ENCODE measurements around the gene STOML1.

The STOML1 gene

DNA sequence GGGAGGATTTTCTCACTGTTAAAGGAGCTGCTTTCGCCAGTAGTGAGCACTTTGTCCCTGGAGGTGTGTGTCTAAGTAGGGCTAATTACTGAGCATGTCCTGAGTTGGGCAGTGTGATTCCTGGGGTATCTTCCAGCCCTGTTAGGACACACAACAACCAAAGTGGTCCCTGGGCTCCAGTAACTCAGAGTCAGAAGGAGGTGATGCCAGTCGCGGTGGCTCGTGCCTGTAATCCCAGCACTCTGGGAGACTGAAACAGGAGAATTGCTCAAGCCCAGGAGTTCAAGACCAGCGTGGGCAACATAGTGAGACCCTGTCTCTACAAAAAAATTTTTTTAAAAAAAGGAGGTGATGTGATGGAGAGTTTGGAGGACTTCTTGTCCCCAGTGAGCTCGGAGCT lies 40.0 kb upstream of the STOML1 start:
- Mint-ChIP-seq H3K36me3 (ENCODE audit: low read depth) (peaks cover 47% of the 10 kb centered on the region), H3K9me3 (no peaks in the 10 kb centered on the region), H3K4me1 (ENCODE audit: low read depth) (peaks cover 2% of the 10 kb centered on the region), H3K27ac (no peak overlapping the region), H3K27me3 (ENCODE audit: low read depth) (no peaks in the 10 kb centered on the region), H3K4me3 (no peak overlapping the region)

DNA sequence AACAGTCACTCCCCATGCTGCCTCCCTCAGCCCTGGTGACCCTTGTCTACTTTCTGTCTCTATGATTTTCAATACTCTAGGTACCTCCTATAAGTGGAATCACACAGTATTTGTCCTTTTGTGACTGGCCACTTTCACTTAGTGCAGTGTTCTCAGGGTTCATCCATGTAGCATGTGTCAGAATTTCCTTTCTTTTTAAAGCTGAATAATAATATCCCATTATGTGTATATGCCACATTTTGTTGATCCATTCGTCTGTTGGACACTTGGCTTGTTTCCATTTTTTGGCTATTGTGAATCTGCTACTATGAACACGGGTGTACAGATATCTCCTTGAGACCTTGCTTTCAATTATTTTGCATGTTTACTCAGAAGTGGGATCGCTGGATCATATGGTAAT lies 36.6 kb upstream of the STOML1 start:
- H3K36me3 Mint-ChIP-seq (ENCODE audit: low read depth): peaks cover 38% of the 10 kb centered on the region
- H3K4me1 Mint-ChIP-seq (ENCODE audit: low read depth): peaks cover 2% of the 10 kb centered on the region
- no peaks in the 10 kb centered on the region for H3K27me3 Mint-ChIP-seq (ENCODE audit: low read depth)
- H3K4me3 Mint-ChIP-seq: no peak overlapping the region
- H3K9me3 Mint-ChIP-seq: no peaks in the 10 kb centered on the region
- no peak overlapping the region for H3K27ac Mint-ChIP-seq

DNA sequence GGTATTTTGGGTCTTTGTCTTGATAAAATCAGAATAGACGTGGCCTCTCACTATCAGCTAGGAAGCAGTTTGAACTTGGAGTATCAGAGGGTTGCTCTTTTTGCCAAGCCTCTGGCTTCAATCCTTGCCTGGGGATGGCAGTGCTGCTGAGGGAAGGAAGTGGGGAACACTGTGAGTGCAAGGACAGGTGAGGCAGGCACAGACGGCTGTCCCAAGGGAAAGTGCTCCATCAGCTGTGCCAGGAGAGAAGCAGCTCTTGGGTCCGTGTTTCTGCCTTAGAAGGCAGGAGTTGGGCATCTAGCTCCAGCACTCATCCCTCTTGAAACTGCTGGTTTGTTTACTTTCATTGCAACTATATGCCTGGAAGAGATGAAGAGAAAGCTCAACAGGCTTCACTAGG lies 35.6 kb upstream of the STOML1 start:
- H3K9me3 Mint-ChIP-seq: no peaks in the 10 kb centered on the region
- no peaks in the 10 kb centered on the region for H3K27me3 Mint-ChIP-seq (ENCODE audit: low read depth)
- peaks cover 2% of the 10 kb centered on the region for H3K4me1 Mint-ChIP-seq (ENCODE audit: low read depth)
- no peak overlapping the region for H3K27ac Mint-ChIP-seq
- H3K36me3 Mint-ChIP-seq (ENCODE audit: low read depth): peaks cover 44% of the 10 kb centered on the region
- H3K4me3 Mint-ChIP-seq: no peak overlapping the region

DNA sequence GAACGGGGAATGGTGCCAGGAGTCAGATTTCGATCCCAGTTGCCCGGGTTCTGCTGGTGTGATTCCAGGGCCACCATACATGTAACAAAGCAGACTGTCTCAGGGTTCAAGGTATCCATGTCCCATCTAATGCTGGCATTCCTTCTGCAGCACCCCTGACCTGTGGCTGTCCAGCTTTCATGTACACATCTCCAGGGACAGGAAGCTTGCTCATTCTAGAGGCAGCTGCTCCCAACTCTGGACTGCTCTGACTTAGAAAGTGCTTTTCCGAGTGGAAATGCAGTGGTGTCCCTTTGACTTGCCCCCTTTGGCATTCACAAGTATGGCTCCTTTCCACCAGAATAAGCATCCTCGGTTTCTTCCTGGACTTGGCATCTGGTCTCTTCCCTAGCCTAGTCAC lies 33.3 kb upstream of the STOML1 start:
- H3K4me3 Mint-ChIP-seq: no peak overlapping the region
- peaks cover 49% of the 10 kb centered on the region for H3K36me3 Mint-ChIP-seq (ENCODE audit: low read depth)
- no peak overlapping the region for H3K27ac Mint-ChIP-seq
- no peaks in the 10 kb centered on the region for H3K27me3 Mint-ChIP-seq (ENCODE audit: low read depth)
- peaks cover 14% of the 10 kb centered on the region for H3K4me1 Mint-ChIP-seq (ENCODE audit: low read depth)
- H3K9me3 Mint-ChIP-seq: no peaks in the 10 kb centered on the region

DNA sequence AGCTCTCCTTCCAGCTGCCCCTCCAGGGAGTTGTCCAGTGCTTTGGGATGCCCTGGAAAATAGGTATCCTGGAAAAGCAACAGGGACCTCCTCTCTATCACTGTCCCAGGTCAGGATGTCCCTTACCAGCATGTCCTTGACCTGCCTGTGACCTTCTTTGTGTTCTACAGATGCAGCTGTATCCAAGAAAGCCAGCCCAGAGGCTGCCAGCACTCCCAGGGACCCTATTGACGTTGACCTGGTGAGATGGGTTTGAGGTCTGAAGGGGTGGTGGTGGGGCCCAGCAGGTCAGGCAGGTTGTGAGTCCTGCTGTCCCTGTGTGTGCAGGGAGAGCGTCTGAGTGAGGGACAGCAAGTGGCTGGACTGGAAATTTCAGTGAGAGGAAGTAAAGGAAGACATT lies 32.6 kb upstream of the STOML1 start:
- no peaks in the 10 kb centered on the region for H3K27me3 Mint-ChIP-seq (ENCODE audit: low read depth)
- no peaks in the 10 kb centered on the region for H3K9me3 Mint-ChIP-seq
- peaks cover 45% of the 10 kb centered on the region for H3K36me3 Mint-ChIP-seq (ENCODE audit: low read depth)
- no peak overlapping the region for H3K27ac Mint-ChIP-seq
- H3K4me1 Mint-ChIP-seq (ENCODE audit: low read depth): peaks cover 15% of the 10 kb centered on the region
- no peak overlapping the region for H3K4me3 Mint-ChIP-seq

DNA sequence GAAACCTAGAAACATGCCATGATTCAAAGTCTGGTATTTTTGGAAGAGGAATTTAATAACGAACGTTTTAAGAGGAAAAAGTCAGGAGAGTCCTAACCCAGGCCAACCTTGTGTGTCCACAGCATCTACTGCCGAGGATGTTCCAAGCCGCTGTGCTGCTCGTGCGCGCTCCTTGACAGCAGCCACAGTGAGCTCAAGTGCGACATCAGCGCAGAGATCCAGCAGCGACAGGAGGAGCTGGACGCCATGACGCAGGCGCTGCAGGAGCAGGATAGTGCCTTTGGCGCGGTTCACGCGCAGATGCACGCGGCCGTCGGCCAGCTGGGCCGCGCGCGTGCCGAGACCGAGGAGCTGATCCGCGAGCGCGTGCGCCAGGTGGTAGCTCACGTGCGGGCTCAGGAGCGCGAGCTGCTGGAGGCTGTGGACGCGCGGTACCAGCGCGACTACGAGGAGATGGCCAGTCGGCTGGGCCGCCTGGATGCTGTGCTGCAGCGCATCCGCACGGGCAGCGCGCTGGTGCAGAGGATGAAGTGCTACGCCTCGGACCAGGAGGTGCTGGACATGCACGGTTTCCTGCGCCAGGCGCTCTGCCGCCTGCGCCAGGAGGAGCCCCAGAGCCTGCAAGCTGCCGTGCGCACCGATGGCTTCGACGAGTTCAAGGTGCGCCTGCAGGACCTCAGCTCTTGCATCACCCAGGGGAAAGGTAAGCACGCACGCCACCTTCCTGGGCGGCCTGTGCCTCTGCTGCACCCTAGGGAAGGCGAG lies 30.8 kb upstream of the STOML1 start:
- no peaks in the 10 kb centered on the region for H3K9me3 Mint-ChIP-seq
- H3K27ac Mint-ChIP-seq: no peak overlapping the region
- H3K36me3 Mint-ChIP-seq (ENCODE audit: low read depth): peaks cover 40% of the 10 kb centered on the region
- H3K4me1 Mint-ChIP-seq (ENCODE audit: low read depth): peaks cover 13% of the 10 kb centered on the region
- no peaks in the 10 kb centered on the region for H3K27me3 Mint-ChIP-seq (ENCODE audit: low read depth)
- no peak overlapping the region for H3K4me3 Mint-ChIP-seq

DNA sequence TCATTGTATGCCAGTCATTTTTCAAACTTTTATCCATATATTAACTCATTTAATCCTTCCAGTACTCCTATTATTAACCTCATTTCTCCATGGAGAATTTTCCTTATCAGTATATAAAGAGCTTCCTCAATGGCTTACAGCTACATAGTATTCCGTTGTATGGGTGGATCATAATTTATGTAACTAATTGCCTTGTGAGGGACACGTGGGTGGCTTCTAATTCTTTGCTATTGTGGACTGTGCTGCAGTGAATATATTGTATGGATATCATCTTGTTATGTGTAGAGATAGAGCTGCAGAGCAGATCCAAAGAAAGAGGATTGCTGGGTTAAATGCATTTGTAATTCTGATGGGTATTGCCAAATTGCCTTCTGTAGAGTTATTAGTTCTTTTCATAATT lies 27.6 kb upstream of the STOML1 start:
- Mint-ChIP-seq H3K9me3 (no peaks in the 10 kb centered on the region), H3K4me1 (ENCODE audit: low read depth) (peaks cover 22% of the 10 kb centered on the region), H3K27ac (no peak overlapping the region), H3K36me3 (ENCODE audit: low read depth) (peaks cover 38% of the 10 kb centered on the region), H3K4me3 (no peak overlapping the region), H3K27me3 (ENCODE audit: low read depth) (no peaks in the 10 kb centered on the region)

DNA sequence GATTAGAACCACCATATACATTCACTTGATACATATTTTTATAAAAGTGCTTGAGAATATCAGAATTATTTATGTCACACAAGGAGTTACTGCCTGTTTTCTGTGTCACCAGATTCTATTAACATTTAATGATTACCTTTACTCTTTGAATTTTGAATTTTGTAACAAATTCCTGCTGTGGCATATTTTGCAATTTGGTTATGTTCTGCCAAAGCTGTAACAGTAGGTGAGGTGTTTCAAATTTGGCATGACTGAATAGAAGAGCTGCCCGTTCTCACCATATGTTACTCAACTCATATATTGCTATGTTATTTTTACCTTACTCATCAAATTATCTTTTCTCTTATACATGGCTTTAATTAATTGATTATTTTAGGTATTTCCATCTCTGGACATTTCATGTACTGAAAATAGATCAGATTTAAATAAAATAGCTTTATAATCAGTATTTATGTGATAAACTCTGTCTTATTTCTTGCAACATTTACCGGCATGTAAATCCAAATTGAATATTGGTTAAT lies 21.3 kb upstream of the STOML1 start:
- H3K9me3 Mint-ChIP-seq: peaks cover 6% of the 10 kb centered on the region
- H3K27ac Mint-ChIP-seq: no peak overlapping the region
- H3K4me1 Mint-ChIP-seq (ENCODE audit: low read depth): peaks cover 38% of the 10 kb centered on the region
- H3K4me3 Mint-ChIP-seq: no peak overlapping the region
- no peaks in the 10 kb centered on the region for H3K27me3 Mint-ChIP-seq (ENCODE audit: low read depth)
- peaks cover 37% of the 10 kb centered on the region for H3K36me3 Mint-ChIP-seq (ENCODE audit: low read depth)

DNA sequence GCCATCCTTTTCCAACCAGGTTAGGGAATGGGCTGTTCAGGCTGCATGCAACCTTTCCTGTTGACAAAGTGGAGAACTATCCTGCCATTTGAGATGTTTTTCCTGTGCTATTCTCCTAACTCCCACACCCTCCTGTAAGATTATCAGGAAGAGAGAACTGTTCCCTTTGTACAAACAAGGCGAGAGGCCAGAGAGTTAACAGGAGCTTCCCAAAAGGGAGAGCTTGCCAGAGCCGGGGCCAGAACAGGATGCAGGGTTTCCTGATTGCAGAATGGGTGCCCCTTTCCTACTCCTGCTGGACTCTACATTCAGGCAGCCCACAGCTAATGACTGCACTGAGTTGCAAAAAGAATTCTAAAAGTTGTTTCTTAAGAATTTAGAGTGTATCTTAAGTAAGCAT lies 19.5 kb upstream of the STOML1 start:
- Mint-ChIP-seq H3K27me3 (ENCODE audit: low read depth) (no peaks in the 10 kb centered on the region), H3K4me1 (ENCODE audit: low read depth) (peaks cover 55% of the 10 kb centered on the region), H3K27ac (no peak overlapping the region), H3K36me3 (ENCODE audit: low read depth) (peaks cover 49% of the 10 kb centered on the region), H3K4me3 (no peak overlapping the region), H3K9me3 (peaks cover 6% of the 10 kb centered on the region)

DNA sequence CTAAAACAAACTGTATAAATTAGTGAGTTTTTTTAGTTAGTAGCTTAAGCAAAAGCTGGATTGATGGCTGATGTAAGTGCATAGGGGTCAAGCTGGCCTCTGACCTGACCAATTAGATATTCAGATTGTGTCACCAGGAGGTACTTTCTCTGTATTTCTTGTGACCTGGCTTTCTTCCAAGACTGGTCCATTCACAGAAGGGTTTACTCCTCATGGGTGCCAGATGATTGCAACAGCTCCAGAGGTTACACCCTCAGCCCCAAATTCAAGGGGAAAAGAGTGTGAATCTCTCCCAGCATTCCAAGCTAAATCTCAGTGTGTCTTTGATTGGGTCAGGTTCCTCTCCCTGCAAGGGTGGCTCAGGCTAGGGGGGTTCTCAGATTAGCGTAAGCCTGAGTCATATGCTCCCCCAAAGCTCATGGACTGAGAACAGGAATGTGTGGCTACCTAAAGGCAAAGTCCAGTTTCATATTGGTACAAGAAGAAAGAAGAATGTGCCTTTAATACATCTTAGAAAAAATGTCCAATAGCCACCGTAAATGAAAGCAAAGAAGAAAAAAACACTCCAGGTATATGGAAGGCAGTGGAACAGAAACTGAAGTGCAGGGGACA lies 18.9 kb upstream of the STOML1 start:
- Mint-ChIP-seq H3K4me3 (no peak overlapping the region), H3K4me1 (ENCODE audit: low read depth) (peaks cover 57% of the 10 kb centered on the region), H3K27me3 (ENCODE audit: low read depth) (no peaks in the 10 kb centered on the region), H3K27ac (no peak overlapping the region), H3K36me3 (ENCODE audit: low read depth) (peaks cover 53% of the 10 kb centered on the region), H3K9me3 (peaks cover 6% of the 10 kb centered on the region)

DNA sequence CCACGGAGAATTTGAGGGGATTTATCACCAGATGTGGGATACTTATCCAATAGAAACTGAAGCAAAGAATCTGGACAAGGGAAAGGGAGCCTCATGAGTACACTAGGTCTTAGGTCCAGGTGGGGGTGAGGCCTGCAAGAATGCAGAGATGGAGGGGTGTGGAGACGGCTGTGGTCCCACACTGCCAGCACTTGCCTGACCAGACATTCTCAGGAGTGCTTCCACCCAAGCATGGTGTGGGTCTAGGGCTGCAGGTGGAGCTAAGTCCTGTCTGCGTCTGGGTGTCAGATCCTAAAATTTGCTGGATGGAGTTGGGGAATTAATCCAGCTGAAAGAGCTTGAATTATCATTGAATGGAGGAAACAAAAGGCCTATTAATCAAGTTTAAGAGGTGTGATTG lies 16.8 kb upstream of the STOML1 start:
- Mint-ChIP-seq H3K27me3 (ENCODE audit: low read depth) (no peaks in the 10 kb centered on the region), H3K27ac (peak overlapping the region; percentile 26), H3K36me3 (ENCODE audit: low read depth) (peaks cover 56% of the 10 kb centered on the region), H3K9me3 (peaks cover 6% of the 10 kb centered on the region), H3K4me3 (no peak overlapping the region), H3K4me1 (ENCODE audit: low read depth) (peaks cover 51% of the 10 kb centered on the region)

DNA sequence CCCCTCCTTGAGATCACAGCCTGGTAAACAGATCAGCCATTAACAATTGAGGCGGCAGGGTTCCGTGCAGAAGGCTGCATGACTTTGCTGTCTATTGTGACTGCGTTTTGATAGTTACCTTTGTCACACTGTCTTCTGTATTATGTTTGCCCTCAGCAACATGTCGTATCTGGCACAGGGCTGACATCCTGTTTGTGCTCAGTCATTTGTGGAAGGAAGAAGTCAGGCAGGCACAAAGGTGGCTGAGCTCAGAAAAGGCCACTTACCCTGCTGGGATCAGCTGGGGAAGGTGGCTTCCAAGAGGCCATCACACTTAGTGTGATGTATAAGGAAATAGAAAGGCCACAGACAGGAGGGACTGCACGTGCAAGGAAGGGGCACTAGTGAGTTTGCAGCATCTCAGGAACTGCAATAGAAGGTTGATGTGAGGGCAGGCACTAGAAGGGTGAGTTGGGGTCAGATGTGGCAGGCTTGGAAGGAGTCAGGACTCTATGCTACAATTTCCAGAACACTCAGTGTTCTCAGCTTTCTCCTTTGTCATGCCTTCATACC lies 15.8 kb upstream of the STOML1 start:
- Mint-ChIP-seq H3K27me3 (ENCODE audit: low read depth) (no peaks in the 10 kb centered on the region), H3K27ac (peak overlapping the region; percentile 95), H3K4me1 (ENCODE audit: low read depth) (peaks cover 55% of the 10 kb centered on the region), H3K36me3 (ENCODE audit: low read depth) (peaks cover 56% of the 10 kb centered on the region), H3K4me3 (peak overlapping the region; percentile 80), H3K9me3 (peaks cover 9% of the 10 kb centered on the region)

DNA sequence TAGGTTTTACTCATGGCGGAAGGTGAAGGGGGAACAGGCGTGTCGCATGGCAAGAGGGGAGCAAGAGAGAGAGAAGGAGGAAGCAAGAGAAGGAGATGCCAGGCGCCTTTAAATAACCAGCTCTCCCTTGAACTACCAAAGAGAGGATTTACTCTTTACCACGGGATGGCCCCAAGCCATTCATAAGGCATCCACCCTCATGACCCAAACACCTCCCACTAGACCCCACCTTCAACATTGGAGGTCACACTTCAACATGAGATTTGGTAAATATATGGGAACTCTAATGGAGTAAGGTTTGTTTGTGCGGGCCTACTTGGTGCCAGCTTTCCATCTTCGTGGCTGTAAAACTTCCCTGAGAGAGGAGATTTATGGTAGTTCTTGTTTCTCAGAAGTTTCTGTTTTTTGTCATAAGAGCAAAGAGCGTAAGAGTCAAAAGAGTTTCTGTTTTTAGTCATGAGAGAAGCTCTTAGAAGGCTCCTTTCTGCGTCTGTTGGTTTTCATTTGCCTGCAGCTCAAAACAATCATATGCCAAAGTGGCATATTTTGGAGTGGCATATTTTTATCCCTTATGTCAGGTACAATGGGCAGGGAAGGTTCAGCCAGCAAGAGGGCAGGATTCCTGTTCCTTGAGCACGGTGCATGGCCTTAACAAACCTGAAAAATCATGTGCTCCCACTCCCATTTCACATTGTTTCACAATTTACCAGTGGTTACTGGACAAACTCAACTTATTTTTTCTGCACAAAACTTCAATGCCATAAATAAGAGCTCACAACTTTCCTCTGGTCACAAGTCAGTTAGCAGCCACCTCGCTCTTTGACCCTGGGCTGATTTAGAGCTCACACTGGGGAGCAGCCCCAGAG lies 14.9 kb upstream of the STOML1 start:
- Mint-ChIP-seq H3K4me3 (peak overlapping the region; percentile 80), H3K36me3 (ENCODE audit: low read depth) (peaks cover 53% of the 10 kb centered on the region), H3K27me3 (ENCODE audit: low read depth) (no peaks in the 10 kb centered on the region), H3K4me1 (ENCODE audit: low read depth) (peaks cover 55% of the 10 kb centered on the region), H3K27ac (peak overlapping the region; percentile 95), H3K9me3 (peaks cover 6% of the 10 kb centered on the region)

DNA sequence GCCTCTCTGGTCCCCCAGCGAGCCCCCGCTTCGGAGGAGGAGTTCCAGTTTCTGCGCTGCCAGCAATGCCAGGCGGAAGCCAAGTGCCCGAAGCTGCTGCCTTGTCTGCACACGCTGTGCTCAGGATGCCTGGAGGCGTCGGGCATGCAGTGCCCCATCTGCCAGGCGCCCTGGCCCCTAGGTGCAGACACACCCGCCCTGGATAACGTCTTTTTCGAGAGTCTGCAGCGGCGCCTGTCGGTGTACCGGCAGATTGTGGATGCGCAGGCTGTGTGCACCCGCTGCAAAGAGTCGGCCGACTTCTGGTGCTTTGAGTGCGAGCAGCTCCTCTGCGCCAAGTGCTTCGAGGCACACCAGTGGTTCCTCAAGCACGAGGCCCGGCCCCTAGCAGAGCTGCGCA lies 5.9 kb upstream of the STOML1 start:
- H3K27ac Mint-ChIP-seq: no peak overlapping the region
- peaks cover 32% of the 10 kb centered on the region for H3K36me3 Mint-ChIP-seq (ENCODE audit: low read depth)
- no peaks in the 10 kb centered on the region for H3K9me3 Mint-ChIP-seq
- peaks cover 42% of the 10 kb centered on the region for H3K4me1 Mint-ChIP-seq (ENCODE audit: low read depth)
- H3K27me3 Mint-ChIP-seq (ENCODE audit: low read depth): no peaks in the 10 kb centered on the region
- H3K4me3 Mint-ChIP-seq: peak overlapping the region; percentile 97
